ENCODE data around the gene AGTRAP. TPM values are rescaled to one million over a fixed set of nuclear protein-coding genes. Genes with fewer than 3 reads are reported as not detected.

The AGTRAP gene
- total RNA-seq, 1 experiment from 2014 or later, result 77.7 TPM

DNA sequence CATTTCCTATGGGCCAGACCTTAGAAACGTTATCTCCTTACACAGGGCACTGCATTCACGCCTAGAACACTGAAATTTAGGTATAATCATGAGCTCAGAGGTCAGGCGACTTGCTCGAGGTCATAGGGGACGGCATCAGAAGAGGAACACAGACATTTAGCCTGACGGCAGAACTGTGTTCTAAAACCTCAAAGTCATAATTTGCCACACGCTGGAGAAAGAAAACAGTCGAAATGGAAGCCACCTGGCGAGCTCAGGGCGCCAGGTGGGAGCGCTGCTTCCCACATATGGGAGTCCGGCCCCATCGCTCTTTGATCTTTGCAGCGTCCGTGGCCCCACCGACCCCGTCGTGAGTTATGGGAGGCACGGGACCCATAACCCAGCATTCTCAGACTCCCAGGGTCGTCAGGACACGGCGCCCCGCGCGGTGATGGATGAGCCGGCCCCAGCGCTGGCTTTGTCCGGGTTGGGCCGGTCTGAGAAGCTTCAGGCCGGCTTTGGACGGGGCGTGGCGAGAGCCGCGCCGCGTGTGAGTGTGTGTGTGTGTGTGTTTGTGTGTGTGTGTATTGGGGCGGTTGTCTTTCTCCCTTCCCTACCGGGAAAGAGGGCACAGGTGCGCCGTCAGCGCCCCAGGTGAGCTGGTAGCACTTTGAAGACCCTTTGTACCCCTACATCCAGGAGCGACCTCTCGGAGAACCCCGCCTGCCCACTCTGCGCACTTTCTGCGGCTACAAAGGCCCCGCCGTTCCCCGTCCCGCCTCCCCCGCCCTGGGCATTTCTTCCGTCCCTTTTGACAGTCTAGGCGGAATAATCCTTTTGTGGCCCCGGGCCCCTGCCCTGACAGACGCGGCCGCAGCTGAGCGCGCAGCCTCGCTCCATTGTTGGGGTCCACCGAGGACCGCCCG is 45.3 kb upstream of the AGTRAP start:
- Histone ChIP-seq H3K36me3 (ENCODE audit: low read depth) (no peaks in the 10 kb centered on the region), H3K9me2 (ENCODE audit: insufficient read depth) (no peaks in the 10 kb centered on the region), H3K4me1 (replicated peaks; ENCODE audit: insufficient read depth) (peaks cover 11% of the 10 kb centered on the region; the same call in 1 of the 2 replicates), H4K20me1 (ENCODE audit: insufficient read depth) (no peaks in the 10 kb centered on the region), H3K79me2 (ENCODE audit: low read depth) (no peaks in the 10 kb centered on the region), H2AFZ (no peak overlapping the region), H3K4me2 (no peak overlapping the region), H3F3A (ENCODE audit: insufficient read depth, low read depth) (no peaks in the 10 kb centered on the region), H3K9me3 (ENCODE audit: insufficient read depth, low read depth) (no peaks in the 10 kb centered on the region), H3K27ac (no peak overlapping the region), H3K27me3 (ENCODE audit: insufficient read depth, low read depth) (peaks cover 13% of the 10 kb centered on the region), H3K4me3 (no peak overlapping the region)
- ChIA-PET POLR2A (ENCODE audit: unreplicated experiment) (interaction anchor here (0.5 to 0.8 kb wide), 2 partner anchors 142 to 362 kb away, joined by 3 to 5 read pairs; no protein-coding TSS in a partner anchor), CTCF (interaction anchor here (0.6 to 0.7 kb wide), 2 partner anchors 23 to 36 kb away, joined by 3 to 4 read pairs; no protein-coding TSS in a partner anchor)
- no peak for TF ChIP-seq EZH2 (IDR thresholded peaks at IDR 0.05; ENCODE audit: low read depth)
- TF ChIP-seq, protein P1, sequence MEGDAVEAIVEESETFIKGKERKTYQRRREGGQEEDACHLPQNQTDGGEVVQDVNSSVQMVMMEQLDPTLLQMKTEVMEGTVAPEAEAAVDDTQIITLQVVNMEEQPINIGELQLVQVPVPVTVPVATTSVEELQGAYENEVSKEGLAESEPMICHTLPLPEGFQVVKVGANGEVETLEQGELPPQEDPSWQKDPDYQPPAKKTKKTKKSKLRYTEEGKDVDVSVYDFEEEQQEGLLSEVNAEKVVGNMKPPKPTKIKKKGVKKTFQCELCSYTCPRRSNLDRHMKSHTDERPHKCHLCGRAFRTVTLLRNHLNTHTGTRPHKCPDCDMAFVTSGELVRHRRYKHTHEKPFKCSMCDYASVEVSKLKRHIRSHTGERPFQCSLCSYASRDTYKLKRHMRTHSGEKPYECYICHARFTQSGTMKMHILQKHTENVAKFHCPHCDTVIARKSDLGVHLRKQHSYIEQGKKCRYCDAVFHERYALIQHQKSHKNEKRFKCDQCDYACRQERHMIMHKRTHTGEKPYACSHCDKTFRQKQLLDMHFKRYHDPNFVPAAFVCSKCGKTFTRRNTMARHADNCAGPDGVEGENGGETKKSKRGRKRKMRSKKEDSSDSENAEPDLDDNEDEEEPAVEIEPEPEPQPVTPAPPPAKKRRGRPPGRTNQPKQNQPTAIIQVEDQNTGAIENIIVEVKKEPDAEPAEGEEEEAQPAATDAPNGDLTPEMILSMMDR (conservative IDR thresholded peaks at IDR 0.05), result no peak
- DNase-seq, result no peak
- intact Hi-C loops (cut with micrococcal nuclease; ENCODE audit: unreplicated experiment), result no loop called here
- BruUV-seq (replicated peaks), result no TSS peak

DNA sequence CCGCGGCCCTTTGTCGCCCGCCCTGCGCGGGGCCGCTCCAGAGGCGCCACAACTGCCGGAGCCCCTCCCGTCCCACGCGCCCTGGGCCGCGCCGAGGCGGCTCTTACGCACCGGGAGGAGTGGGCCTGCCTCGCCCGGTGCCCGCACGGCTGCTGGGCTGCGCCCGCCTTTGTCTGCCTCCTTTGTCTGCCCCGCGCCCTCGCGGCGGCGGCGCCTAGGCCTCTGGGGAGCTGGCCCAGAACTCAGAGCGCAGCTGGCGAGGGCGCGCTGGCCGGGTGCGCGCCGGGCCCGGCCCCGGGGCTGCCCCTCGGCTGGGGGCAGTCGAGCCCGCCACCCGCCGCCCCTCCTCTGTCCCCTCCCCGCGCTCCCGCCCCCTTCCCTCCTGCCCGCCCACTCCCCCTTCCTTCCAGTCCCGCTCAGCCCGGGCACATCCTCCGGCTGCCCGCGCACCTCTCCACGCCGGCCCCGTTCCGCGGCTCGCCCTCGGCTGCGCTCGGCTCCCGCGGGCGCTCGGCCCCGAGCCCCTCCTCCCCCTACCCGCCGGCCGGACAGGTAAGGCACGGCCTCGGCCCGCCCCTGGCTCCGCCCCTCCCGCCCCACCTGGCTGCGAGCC is 44.5 kb upstream of the AGTRAP start, which contains the start of gene DRAXIN:
DRAXIN (plus strand) TSS at position 409 of the 613 bp plus-strand sequence. CDS start 14,549 bp downstream, outside the sequence.
- Histone ChIP-seq H4K20me1 (ENCODE audit: insufficient read depth) (no peaks in the 10 kb centered on the region), H3K36me3 (ENCODE audit: low read depth) (no peaks in the 10 kb centered on the region), H3K4me3 (no peak within 1 kb of the TSS), H3F3A (ENCODE audit: insufficient read depth, low read depth) (no peaks in the 10 kb centered on the region), H3K4me1 (replicated peaks; ENCODE audit: insufficient read depth) (peaks cover 11% of the 10 kb centered on the region; the same call in 1 of the 2 replicates), H3K9me3 (ENCODE audit: insufficient read depth, low read depth) (no peaks in the 10 kb centered on the region), H3K27ac (no peak within 1 kb of the TSS), H3K4me2 (no peak within 1 kb of the TSS), H3K9me2 (ENCODE audit: insufficient read depth) (no peaks in the 10 kb centered on the region), H2AFZ (no peak within 1 kb of the TSS), H3K79me2 (ENCODE audit: low read depth) (no peaks in the 10 kb centered on the region), H3K27me3 (ENCODE audit: insufficient read depth, low read depth) (peaks cover 13% of the 10 kb centered on the region)
- ChIA-PET CTCF (no interaction called here), POLR2A (ENCODE audit: unreplicated experiment) (no interaction called here)
- TF ChIP-seq, protein P1 (conservative IDR thresholded peaks at IDR 0.05), result no peak
- 0 out of 2 replicates have a peak, but pooled peaks have one; percentile 43 for TF ChIP-seq EZH2 (IDR thresholded peaks at IDR 0.05; ENCODE audit: low read depth)
- intact Hi-C loops (cut with micrococcal nuclease; ENCODE audit: unreplicated experiment), result no loop called here
- no TSS peak for BruUV-seq (replicated peaks)
- DNase-seq, result no peak

DNA sequence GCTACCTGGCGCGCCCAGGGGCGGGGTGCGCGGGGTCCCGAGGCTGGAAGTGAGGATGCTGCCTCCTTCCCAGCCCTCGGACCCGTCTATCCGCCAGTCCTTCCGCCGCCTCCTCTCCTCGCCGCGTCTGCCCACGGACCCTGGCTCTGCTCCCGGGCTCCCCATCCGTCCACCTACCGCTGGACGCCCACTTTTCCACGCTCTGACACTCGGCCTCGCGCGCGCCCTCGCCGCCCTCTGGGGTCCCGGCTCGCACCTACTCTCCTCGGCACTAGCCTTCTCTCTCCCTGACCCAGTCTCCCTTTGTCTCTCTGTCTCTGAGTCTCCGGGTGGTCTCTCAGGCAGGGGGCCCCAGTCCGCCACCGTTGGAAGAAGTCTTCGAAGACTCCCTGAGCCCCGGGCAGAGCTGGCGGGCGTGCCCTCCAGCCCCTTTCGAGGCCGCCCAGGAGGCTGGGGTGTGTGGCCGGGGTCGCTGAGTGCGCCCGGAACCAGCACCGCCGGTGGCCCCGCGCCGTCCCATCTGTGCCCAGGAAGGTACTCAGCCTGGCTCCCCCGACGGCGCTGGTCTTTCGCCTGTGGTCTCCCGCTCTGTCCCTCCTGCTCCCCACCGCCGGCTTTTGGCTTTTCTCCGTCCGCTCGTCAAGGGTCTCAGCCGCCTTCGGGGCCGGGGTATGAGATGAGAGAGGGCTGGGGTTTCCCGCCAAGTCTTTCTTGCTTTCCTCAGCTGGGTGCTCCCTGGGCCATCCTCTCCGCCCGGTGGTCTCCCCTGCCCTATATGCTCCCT is 43.8 kb upstream of the AGTRAP start:
- Histone ChIP-seq H4K20me1 (ENCODE audit: insufficient read depth) (no peaks in the 10 kb centered on the region), H3K27me3 (ENCODE audit: insufficient read depth, low read depth) (peaks cover 13% of the 10 kb centered on the region), H3K4me1 (replicated peaks; ENCODE audit: insufficient read depth) (peaks cover 11% of the 10 kb centered on the region; the same call in 1 of the 2 replicates), H2AFZ (no peak overlapping the region), H3K36me3 (ENCODE audit: low read depth) (no peaks in the 10 kb centered on the region), H3F3A (ENCODE audit: insufficient read depth, low read depth) (no peaks in the 10 kb centered on the region), H3K4me3 (no peak overlapping the region), H3K79me2 (ENCODE audit: low read depth) (no peaks in the 10 kb centered on the region), H3K27ac (no peak overlapping the region), H3K9me2 (ENCODE audit: insufficient read depth) (no peaks in the 10 kb centered on the region), H3K4me2 (no peak overlapping the region), H3K9me3 (ENCODE audit: insufficient read depth, low read depth) (no peaks in the 10 kb centered on the region)
- intact Hi-C loops (cut with micrococcal nuclease; ENCODE audit: unreplicated experiment), result no loop called here
- DNase-seq, result no peak
- no peak for TF ChIP-seq EZH2 (IDR thresholded peaks at IDR 0.05; ENCODE audit: low read depth)
- TF ChIP-seq, protein P1 (conservative IDR thresholded peaks at IDR 0.05), result no peak
- CTCF ChIA-PET, result no interaction called here
- POLR2A ChIA-PET (ENCODE audit: unreplicated experiment), result no interaction called here
- BruUV-seq (replicated peaks), result no TSS peak

Data from PC-9 (cell line).